GM19240 (cell line): ENCODE data around the gene PPP1R12B.
"Not testable (repeated sequence)": the region's sequence is repeated elsewhere in the genome, so short reads cannot be mapped to it uniquely, and the experiment has no call there.

Source experiments
- DNase-seq: peaks from one replicate; pipeline ENCODE4 v3.0.0; 2011; ENCODE audit warnings: low spot score; ENCODE audit not compliant: insufficient read length

PPP1R12B gene

DNA sequence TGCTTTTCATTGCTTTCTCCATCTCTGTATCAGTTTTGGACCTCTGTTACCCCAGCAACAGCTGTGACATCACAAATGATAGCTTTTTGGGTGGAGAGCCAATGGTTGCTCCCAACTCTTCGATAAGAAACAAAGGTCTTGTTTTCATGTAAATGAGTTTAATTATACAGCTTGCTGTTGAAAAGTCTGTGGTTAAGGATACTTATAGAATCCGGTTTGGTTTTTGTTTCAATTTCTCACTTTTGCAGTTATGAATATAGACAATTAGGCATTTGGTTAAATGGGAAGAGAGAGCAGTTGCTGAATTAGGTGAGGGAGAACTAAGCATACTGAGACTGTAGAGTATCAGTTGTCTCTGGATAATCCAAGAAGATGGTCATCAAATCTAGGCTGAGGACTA, 99.6 kb downstream of the PPP1R12B start:
- DNase-seq = not testable (repeated sequence)

DNA sequence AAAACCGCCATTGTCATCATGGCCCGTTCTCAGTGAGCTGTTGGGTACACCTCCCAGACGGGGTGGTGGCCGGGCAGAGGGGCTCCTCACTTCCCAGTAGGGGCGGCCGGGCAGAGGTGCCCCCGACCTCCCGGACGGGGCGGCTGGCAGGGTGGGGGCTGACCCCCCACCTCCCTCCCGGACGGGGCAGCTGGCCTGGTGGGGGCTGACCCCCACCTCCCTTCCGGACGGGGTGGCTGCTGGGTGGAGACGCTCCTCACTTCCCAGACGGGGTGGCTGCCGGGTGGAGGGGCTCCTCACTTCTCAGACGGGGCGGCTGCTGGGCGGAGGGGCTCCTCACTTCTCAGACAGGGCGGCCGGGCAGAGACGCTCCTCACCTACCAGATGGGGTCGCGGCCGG, 103.1 kb downstream of the PPP1R12B start:
- DNase-seq = not testable (repeated sequence)

DNA sequence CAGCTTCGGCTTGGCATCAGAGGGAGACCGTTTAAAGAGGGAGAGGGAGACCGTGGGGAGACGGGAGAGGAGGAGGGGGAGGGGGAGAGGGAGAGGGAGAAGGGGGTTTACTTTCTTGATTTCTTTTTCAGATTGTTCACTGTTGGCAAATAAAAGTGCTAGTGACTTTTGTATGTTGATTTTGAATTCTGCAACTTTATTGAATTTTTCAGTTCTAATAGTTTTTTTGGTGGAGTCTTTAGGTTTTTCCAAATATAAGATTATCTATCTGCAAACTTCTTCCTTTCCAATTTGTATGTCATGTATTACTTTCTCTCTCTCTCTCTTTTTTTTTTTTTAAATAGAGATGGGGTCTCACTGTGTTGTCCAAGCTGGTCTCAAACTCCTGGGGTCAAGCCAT, 104.0 kb downstream of the PPP1R12B start:
- no peak for DNase-seq

DNA sequence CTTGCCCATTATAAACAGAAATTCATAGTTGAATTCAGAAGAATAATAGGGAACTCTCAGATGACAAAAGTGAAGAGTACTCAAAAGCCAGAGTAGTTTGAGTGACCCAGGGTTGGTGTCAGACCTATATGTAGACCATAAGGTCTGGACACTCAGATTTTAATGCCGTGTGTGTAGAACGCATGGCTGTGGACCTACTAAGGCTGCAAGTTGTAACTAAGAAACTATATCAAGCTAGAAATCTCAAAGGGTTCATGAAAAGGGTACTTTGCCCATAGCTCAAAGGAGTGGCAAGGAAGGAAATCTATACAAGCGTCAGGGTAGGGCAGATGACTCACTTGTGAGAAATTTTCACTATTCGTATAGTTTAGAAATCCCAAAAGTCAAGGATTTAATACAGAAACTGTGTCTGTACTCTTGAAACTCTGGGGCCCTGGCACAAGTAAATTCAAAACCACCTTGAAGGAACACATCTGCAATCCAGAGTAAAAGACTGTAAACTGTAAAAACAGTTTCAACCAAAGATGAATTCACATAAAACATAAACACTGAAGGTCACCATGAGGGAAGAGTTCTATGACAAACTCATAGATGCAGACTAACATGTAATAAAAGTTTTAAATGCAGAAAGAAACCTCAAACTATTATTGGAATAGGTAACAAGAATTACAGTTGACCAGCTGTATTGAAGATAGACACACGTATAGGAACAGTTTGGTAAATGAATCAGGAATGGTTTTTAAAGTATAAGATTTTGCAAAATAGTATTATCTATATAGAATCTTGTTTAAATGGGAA, 108.1 kb downstream of the PPP1R12B start:
- DNase-seq = not testable (repeated sequence)

DNA sequence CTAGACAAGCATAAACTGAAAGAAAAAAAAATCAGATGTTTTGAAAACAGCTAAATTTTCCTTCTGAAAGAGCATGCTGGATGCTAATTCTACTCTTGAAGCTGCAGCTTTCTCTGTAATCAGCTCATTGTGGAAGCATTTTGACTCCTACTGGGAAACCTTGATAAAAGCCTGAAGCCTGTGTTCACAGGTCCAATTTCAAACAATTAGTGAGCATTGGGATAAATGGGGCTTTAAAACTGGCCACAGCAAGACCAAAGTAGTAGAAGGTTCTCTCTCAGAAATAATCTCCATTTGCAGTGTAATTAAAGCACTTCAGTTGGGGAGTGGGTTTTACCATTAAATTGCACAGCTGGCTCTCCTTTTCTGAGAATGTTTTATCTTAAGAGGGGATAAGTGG, 110.2 kb downstream of the PPP1R12B start:
- not testable (repeated sequence) for DNase-seq

DNA sequence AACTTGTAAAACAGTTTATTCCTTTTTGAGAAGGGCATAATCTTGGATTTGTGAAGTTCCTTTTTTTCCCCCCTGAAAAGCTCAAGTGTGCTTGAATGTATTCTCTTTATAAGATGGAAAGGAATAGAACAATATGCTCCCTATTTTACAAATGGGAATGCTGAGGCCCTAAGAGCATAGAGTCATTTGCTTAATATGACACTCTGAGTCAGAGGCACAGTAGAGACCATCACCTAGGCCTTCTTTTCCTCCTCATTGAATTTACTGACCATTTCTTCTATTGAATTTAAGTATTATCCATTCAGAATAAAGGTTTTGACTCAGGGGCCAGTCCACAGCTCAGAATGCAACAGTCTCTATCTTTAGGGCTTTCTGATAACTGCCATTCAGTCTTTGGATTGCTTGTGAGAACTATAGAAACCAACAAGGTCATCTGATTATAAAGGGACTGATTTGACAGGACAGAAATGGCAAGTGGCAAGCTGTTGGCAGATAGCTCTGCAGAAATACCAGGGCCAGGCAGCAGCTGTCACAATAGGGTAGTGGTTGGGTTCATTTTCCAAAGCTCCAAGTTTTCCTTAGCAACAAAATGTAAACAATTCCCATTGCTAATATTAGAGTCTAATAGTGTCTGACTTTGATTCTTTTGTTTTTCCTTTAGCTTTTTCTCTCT, 111.1 kb downstream of the PPP1R12B start:
- not testable (repeated sequence) for DNase-seq

DNA sequence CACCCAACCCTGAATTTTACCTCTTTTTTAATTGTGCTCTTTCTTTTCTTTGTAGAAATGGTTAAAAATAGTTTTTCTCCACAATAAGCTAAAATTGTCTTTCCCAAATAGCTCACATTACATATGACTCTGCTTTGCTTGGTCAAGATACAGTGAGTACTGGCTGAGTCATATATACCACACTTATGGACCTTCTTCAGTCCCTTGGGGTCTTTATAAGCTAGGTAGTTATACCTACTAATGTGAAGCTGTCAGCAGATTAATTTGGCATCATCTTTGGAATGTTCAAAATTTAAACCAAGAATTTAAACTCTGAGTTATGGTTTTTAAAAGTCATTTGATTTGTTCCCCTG, 111.6 kb downstream of the PPP1R12B start:
- DNase-seq = not testable (repeated sequence)

DNA sequence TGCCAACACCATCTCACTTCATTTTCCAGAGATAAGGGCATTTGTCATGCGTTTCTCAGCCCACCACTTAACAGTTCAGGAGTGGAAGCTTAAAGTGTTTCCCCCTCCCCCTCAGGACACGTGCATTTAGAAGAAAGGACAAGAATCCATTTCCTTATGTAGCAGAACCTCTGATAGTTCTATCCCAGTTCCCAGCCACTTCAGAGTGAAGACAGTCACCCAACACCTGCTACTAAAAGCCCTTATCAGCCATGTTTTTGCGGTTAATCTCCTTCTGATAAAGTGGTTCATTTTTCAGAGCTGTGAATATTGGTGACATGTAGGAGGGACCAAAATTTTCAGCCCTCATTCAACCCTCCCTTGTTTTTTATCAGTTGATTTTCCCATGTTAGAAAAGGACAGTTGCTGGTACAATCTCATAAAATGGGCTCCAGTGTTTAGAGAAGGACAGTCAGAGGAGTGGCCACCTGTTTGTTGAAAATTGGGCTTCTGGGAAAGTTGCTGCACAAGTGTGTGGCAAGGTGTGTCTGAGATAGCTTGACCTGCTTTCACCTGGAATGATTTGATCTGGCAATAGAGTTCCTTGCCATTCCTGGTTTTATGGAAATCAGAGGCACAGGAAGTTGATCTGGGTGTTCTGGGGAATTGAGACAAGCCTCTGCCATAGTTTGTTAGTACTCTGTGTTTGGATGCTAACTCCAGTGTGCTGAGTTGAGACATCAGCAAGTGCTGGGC, 114.0 kb downstream of the PPP1R12B start:
- no peak for DNase-seq

DNA sequence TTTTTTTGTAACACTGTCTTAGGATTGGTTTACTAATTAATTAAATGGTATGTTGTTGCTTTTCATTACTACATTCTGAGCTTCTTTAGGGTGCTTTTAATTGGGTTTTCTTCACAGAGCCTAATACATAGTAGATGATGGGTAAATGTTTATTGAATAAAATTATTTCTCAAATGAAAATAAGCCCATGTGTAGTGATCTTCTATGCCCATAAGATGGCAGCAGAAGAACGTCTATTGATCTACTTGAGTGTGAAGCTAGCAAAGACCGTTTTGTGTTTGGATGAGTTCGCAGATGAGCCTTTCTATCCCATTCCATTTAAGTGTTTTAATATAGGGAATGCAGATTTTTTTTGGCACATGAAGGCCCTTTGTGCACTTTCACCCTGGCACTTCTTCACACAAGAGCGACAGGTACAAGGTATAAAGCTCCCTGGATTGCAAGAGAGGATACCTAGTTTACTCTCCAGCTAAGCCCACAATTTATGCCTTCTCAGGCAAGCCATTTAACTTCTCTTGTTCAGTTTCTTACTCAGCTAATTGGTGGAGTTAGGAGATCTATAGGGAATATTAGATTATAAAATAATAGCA, 115.7 kb downstream of the PPP1R12B start:
- not testable (repeated sequence) for DNase-seq

DNA sequence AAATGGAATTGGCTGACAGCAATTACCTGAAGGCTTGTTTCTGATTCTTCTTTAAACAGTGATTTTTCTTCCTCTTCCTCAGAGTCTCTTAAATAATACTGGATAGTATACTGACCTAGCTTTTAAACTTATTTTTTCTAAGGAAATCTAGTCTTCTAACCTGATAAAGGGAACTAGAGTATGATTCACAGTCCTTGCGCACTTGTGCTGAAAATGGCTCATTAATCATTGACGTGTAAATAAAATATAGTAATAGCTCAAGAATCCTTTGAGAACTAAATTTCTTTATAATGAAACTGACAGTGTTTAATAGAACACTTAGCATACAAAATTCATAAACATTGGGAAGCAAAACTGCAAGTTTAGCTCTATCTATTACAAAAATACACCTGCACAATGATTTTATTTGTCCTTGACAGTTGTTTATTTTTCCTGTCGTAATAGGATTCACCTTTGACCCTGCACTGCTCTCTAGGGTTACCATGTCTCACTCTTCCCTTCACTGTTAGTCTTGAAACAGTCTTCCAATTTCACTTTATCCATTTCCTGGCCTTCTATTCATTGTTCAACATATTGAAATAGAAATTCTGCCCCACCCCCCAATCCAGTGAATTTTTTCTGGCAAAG, 117.3 kb downstream of the PPP1R12B start:
- DNase-seq = not testable (repeated sequence)

DNA sequence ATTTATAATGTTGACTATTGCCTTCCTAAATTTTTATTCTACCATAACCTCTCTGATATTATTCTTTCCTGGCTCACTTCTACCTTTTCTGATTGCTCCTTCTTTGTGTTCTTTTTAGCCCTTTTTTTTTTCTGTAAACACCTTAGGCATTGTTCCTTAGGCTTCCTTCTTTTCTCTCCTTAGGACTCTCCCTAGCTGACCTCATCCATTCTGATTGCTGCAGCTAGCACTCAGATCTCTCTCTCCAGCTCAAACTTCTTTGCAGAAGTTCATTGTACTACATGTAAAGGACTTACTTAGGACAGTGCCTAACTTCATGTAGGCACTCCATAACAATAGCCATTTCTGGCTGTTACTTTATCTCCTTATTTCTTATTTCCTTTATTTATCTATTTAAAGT, 117.8 kb downstream of the PPP1R12B start:
- DNase-seq = not testable (repeated sequence)

DNA sequence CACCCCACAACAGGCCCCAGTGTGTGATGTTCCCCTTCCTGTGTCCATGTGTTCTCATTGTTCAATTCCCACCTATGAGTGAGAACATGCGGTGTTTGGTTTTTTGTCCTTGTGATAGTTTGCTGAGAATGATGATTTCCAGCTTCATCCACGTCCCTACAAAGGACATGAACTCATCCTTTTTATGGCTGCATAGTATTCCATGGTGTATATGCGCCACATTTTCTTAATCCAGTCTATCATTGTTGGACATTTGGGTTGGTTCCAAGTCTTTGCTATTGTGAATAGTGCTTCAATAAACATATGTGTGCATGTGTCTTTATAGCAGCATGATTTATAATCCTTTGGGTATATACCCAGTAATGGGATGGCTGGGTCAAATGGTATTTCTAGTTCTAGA, 118.9 kb downstream of the PPP1R12B start:
- not testable (repeated sequence) for DNase-seq

DNA sequence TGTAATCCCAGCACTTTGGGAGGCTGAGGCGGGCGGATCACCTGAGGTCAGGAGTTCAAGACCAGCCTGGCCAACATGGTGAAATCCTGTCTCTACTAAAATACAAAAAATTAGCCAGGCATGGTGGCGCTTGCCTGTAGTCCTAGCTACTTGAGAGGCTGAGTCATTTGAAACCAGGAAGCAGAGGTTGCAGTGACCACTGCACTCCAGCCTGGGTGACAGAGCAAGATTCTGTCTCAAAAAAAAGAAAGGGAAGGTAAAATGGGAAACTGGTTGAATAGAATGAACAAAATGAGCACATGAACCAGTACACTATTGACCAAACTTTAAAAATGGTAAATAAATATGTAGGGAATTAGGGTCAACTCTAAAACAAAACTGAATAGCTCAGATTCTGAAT, 120.2 kb downstream of the PPP1R12B start:
- DNase-seq = not testable (repeated sequence)

DNA sequence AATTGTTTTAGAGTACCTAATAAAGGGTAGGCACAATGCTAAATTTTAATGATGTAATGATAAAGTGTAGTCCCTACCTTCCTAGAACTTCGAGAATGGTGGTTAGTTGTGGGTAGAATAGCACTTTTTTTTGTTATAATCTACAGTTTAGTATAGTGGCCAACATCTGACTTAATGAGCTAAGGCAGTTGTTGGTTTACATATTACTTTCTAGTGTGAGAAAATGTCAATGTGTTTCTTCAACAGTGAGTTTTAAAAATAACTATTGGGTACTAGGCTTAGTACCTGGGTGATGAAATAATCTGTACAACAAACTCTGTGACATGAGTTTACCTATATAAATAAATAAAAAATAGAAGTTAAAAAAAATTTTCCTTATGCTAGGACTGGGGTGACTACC, 120.6 kb downstream of the PPP1R12B start:
- DNase-seq = not testable (repeated sequence)

DNA sequence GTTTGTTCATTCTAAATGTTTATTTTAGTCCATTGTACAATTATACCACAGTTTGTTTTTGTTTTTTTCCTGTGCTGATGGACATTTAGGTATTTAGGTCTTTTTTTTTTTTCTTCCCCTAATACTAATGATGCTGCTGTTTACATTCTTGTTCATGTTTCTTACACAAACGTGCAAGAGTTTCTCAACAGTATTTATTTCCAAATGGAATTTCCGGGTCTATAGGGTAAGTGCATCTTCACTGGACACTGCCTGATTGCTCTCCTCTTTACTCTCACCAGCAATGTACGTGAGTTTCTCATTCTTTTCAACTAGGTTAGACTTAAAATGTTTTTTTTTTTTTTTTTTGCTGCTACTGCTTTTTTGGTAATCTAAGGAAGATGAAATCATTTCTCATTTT, 122.7 kb downstream of the PPP1R12B start:
- no peak for DNase-seq

DNA sequence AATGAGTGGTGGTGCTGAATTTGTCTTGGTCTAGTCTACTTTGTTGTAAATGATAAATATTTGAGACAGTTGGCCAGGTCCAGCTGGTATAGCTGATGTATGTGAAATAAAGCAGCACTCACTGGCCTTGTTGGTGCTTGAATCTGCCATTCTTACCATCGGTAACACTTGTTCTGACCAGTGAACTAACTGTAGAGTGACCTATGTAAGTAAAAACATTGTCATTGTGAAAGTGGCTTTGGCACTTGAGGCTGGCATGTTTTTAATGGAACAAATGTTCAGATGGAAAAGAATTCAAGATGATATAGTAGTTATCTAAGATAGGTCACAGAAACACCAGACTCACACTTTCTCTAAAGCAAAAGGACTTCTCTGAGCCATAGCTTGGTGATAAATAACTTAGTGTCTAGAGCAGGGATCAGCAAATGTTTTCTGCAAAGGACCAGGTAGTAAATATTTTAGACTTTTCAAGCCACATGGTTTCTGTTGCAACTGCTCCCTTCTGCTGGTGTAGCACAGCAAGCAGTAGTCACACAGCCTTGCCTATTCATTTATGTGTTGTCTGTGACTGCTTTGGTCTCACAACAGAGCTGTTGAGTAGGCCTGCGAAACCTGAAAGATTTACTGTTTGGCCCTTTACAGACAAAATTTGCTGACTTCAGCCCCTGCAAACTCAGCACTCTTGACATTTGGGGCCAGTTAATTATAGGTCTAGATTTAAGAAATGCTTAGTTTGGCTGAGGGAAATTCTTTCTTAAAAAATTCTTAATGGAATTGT, 124.0 kb downstream of the PPP1R12B start:
- DNase-seq = not testable (repeated sequence)

DNA sequence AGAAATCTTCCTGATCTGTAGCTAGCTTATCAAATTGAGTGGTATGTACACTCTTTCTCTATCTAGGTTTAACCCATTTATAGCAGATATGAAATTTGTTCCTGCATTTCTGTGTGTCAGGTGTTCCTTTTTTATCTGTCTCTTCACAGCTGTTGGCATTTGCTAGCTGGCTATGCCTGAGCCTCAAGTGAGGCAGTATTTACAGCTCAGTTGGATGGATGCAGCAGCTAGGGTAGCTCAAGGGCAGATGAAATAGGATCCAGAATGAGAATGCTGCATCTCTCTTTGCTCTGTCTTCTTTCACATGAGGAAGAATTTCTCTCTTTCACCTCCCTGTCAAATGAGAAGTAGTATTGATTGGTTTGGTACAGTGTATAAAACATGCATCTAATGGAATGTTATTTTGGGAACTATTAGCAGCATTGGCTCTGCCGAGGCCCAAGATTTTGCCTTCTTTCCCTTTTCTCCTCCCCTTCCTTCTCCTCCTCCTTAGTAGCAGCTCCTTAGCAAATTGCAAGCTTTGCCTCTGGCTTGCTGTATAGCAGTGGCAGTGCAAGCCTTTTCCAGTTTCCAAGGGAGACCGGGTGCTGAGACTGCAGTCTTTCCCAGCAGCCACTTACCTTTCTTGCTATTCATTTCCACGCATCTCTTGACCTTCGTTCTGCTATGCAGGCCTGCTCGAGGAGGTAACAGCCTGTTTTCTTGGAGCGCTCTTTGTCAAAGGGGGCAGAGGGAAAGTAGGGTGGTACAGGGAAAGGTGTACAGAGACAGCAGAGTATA, 125.0 kb downstream of the PPP1R12B start:
- not testable (repeated sequence) for DNase-seq

DNA sequence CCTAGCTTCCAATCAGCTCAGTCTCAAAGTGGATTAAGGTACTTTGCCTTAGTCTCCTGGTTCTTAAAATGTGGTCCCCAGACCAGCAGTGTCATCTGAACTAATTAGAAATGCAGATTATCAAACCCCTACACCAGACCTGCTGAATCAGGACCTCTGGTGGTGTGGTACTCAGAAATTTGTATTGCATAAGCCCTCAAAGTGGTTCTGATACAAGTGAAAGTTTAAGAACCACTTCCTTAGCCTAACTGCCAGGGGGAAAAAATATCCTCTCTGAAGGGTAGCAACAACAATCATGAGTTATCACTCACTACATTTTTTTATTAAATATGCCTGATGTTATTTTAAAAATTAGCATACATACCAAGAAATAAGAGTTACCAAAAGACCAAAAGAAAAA, 131.2 kb downstream of the PPP1R12B start:
- DNase-seq = not testable (repeated sequence)

DNA sequence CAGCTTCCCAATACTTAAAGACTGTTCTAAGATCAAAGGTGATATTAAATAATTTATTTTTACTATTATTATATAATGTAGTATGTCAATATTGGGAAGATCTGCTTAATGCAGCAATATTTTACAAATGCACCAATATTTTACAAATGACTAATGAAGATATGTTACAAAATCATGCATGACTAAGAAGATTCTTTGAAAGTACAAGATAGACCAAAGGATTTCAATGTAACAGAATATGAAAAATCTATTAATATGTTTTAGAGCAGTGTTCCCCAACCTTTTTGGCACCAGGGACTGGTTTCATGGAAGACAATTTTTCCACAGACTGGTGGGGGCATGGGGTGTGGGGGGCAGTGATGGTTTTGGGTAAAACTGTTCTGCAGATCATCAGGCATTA, 132.1 kb downstream of the PPP1R12B start:
- not testable (repeated sequence) for DNase-seq

DNA sequence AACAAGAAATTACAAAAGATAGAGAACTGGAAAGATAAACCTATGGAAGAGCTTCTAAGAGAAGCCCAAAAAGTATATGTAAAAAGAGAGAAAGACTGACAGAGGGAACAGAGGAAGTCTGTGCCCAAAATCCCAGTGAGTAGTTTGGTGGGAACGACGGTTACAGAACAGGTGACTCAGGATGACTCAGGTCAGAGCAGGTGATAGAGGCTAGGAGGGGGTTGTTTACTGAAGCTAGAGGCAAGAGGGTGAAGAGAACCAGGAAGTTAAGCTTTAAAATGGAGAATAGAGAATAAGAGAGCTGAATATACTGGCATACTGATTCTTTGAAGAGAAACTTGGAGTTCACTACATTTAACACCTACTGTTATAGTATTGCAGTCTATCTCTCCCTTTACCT, 134.9 kb downstream of the PPP1R12B start:
- not testable (repeated sequence) for DNase-seq
